Endothelial cell of umbilical vein (primary cell): ENCODE data around the gene DEFB123. TPM values are rescaled to one million over a fixed set of nuclear protein-coding genes. Genes with fewer than 3 reads are reported as not detected.

ENCODE experiments used
- BruUV-seq: library from RNA; stranded (reverse); fragments of 400-500 nt; replicated peaks from 2 replicates; lab custom pipeline; 2021; lab: Mats Ljungman, UMichigan
- CTCF ChIA-PET: fragments of 300-600, 350-600 bp; sonication (Branson Sonifier 250); formaldehyde crosslinking; loops from one replicate; lab custom pipeline; 2021; ENCODE audit warnings: antibody characterized with exemption, inconsistent platforms; lab: Charles Lee
- POLR2A ChIA-PET: fragments of 300-600, 350-600 bp; sonication (Branson Sonifier 250); formaldehyde crosslinking; loops from one replicate; lab custom pipeline; 2021; ENCODE audit warnings: antibody characterized with exemption, inconsistent platforms; lab: Charles Lee
- DNase-seq: peaks from one replicate; pipeline ENCODE4 v3.0.0-alpha.2; 2011; ENCODE audit warnings: low read depth, low spot score
- FAIRE-seq: peaks from 2 replicates; lab custom pipeline; 2011; peaks lifted over from hg19 to GRCh38; lab: Jason Lieb, UNC
- H2AFZ ChIP-seq: 2 replicates; pipeline ENCODE4 v1.6.0; 2012; ENCODE audit warnings: low read depth, low read length, control low read depth, inconsistent platforms
- H3K27ac ChIP-seq: 2 replicates; pipeline ENCODE4 v1.5.1; 2011; ENCODE audit warnings: low read depth, mild to moderate bottlenecking, control low read depth, low read length, moderate library complexity; ENCODE audit not compliant: insufficient read depth
- H3K27me3 ChIP-seq, 2 experiments: 2 replicates each; pipeline versions ENCODE4 v1.6.0 to v1.6.1; 2011; ENCODE audit warnings: low read length in 2 of 2, mixed read lengths in 1 of 2; ENCODE audit not compliant: control insufficient read depth in 2 of 2, insufficient read depth in 2 of 2
- H3K36me3 ChIP-seq, 2 experiments: 2 replicates in 1 of 2; 3 replicates in 1 of 2; pipeline ENCODE4 v1.5.1; 2011; ENCODE audit warnings: low read length in 2 of 2, mild to moderate bottlenecking in 1 of 2, moderate library complexity in 1 of 2; ENCODE audit not compliant: control insufficient read depth in 2 of 2, insufficient read depth in 2 of 2; ENCODE audit errors: extremely low read depth in 1 of 2
- H3K4me1 ChIP-seq: 3 replicates; pipeline ENCODE4 v1.5.1; 2011; ENCODE audit warnings: mild to moderate bottlenecking, low read length; ENCODE audit not compliant: control insufficient read depth, insufficient read depth; ENCODE audit errors: extremely low read depth
- H3K4me2 ChIP-seq: 2 replicates; pipeline ENCODE4 v1.6.1; 2011; ENCODE audit warnings: low read length, control low read depth, mixed read lengths; ENCODE audit not compliant: insufficient read depth
- H3K4me3 ChIP-seq, 3 experiments: fragments of 200-600 bp in 1 of 3; sonication (generic), shearing (Covaris generic) in 1 of 3; replicated peaks in 1 of 3; 2 replicates each; pipeline ENCODE4 v1.5.1; 2011 to 2016; ENCODE audit warnings: control low read depth in 3 of 3, low read length in 3 of 3, mild to moderate bottlenecking in 2 of 3, inconsistent platforms in 1 of 3, low read depth in 1 of 3, moderate library complexity in 1 of 3; ENCODE audit not compliant: insufficient read depth in 1 of 3
- H3K79me2 ChIP-seq: 2 replicates; pipeline ENCODE4 v1.6.0; 2012; ENCODE audit warnings: low read length, inconsistent platforms; ENCODE audit not compliant: control insufficient read depth, insufficient read depth
- H3K9ac ChIP-seq: replicated peaks from 2 replicates; pipeline ENCODE3; 2011; ENCODE audit warnings: low read length, control low read depth; ENCODE audit not compliant: insufficient read depth; ENCODE audit errors: extremely low read depth
- H3K9me1 ChIP-seq: replicated peaks from 3 replicates; pipeline ENCODE4 v1.6.0; 2011; ENCODE audit warnings: mild to moderate bottlenecking, low read length; ENCODE audit not compliant: control insufficient read depth, insufficient read depth; ENCODE audit errors: extremely low read depth
- H3K9me3 ChIP-seq: replicated peaks from 2 replicates; pipeline ENCODE4 v1.5.1; 2012; ENCODE audit warnings: low read length, inconsistent platforms; ENCODE audit not compliant: control insufficient read depth, insufficient read depth
- H4K20me1 ChIP-seq: replicated peaks from 2 replicates; pipeline ENCODE3; 2011; ENCODE audit warnings: mild to moderate bottlenecking, low read length; ENCODE audit not compliant: control insufficient read depth, insufficient read depth; ENCODE audit errors: extremely low read depth
- EZH2 ChIP-seq: IDR thresholded peaks from 2 replicates; pipeline ENCODE4 v1.6.1; 2012; ENCODE audit warnings: borderline replicate concordance, low read depth, mild to moderate bottlenecking, moderate library complexity, low read length, inconsistent platforms; ENCODE audit not compliant: severe bottlenecking
- FOS ChIP-seq: IDR thresholded peaks from 2 replicates; pipeline ENCODE4 v1.6.1; 2011; ENCODE audit warnings: mild to moderate bottlenecking, low read length, moderate library complexity, borderline replicate concordance; ENCODE audit not compliant: insufficient read depth
- GATA2 ChIP-seq: IDR thresholded peaks from 2 replicates; pipeline ENCODE4 v1.7.0; 2011; ENCODE audit warnings: low read depth, mild to moderate bottlenecking, moderate library complexity, mixed read lengths, low read length; ENCODE audit not compliant: insufficient read length, insufficient read depth
- JUN ChIP-seq: IDR thresholded peaks from 2 replicates; pipeline ENCODE4 v1.6.1; 2011; ENCODE audit warnings: borderline replicate concordance, low read depth; ENCODE audit not compliant: insufficient read length, insufficient read depth
- MYC ChIP-seq: IDR thresholded peaks from one replicate; pipeline ENCODE4 v1.6.1; 2011; ENCODE audit warnings: mild to moderate bottlenecking, low read depth, low read length
- POLR2A ChIP-seq: IDR thresholded peaks from 2 replicates; pipeline ENCODE4 v1.6.1; 2012; ENCODE audit warnings: low read depth, mild to moderate bottlenecking, control low read depth, low read length
- POLR2AphosphoS5 ChIP-seq: IDR thresholded peaks from 2 replicates; pipeline ENCODE4 v1.6.1; 2012; ENCODE audit warnings: low read depth, mild to moderate bottlenecking, control low read depth, low read length, moderate library complexity; ENCODE audit not compliant: insufficient read depth
- dilution Hi-C: fragments of 300-500 bp; cut with MboI; formaldehyde crosslinking; loops from one replicate; pipeline ENCODE4 v1.15.0; 2019; ENCODE audit warnings: low sequenced_read_pairs; ENCODE audit not compliant: extremely low pct_ligation_motif_present
- intact Hi-C: fragments of 100-400 bp; cut with micrococcal nuclease; formaldehyde crosslinking; loops from one replicate; pipeline ENCODE4 v1.10.0; 2022
- polyA plus RNA-seq, 4 experiments: library from polyadenylated mRNA; depleted of rRNA in 3 of 4; stranded (reverse) in 3 of 4; unstranded in 1 of 4; fragments of >200 nt; gene quantifications; 2 replicates each; pipeline versions ENCODE4 v1.2.1 to v1.2.3, GENCODE V29; 2011 to 2012; ENCODE audit warnings: missing spikeins in 1 of 4
- total RNA-seq: library from RNA; stranded (reverse); gene quantifications from 2 replicates; pipeline ENCODE4 v1.2.3, GENCODE V29; 2021
- TF ChIP-seq, protein P1 (sequence below): IDR thresholded peaks from 2 replicates; pipeline ENCODE4 v1.6.1; 2011; ENCODE audit not compliant: insufficient read depth, insufficient read length

Gene DEFB123
- total and polyA plus RNA-seq, 2 donors (not counting 3 experiments of a cell fraction or from before 2014, with no cell fraction given): not detected

DNA sequence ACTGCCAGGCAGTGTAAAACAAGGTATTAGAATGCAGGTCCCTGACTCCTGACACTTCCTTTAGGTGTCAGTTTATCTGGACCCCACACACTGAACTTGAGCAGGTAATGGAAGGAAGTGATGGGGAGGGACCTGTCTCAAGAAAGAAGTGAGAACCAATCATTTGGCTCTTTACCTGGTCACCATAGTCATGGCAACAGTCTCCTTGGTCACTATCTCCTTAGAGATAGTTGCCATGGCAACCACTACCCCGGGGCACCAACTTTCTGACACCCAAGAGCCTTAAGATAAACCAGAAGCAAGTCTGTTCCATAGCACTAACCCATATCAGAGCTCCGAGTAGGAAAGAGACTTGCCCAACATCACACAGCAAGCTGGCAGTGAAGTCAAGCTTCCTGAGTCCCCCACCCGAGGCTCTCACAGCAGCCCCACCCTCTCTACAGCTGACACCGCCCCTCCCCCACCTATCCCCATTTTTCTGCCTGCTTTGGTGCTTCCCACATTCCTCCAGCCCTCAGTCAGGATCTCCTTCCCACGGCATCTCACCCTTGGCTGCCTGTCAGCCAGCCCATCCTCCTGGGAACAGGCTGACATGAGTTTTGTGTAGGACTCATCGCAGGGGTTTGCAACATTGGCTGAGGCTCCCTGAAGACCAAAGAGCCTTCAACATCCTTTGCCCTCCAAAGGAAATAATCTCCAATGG, 57.6 kb downstream of the DEFB123 start:
- Histone ChIP-seq H3K4me2 (no peak overlapping the region), H3K4me1 (no peaks in the 10 kb centered on the region), H3K9ac (no peak overlapping the region), H3K27ac (no peak overlapping the region), H4K20me1 (no peaks in the 10 kb centered on the region), H3K9me1 (no peaks in the 10 kb centered on the region), H3K36me3 (no peaks in the 10 kb centered on the region), H3K79me2 (no peaks in the 10 kb centered on the region), H2AFZ (no peak overlapping the region), H3K27me3 (peaks cover 14 to 24% of the 10 kb centered on the region in 2 experiments), H3K9me3 (no peaks in the 10 kb centered on the region), H3K4me3 (no peak overlapping the region)
- no peak for FAIRE-seq
- BruUV-seq: no TSS peak
- POLR2A ChIA-PET: no interaction called here
- intact Hi-C loops: no loop called here
- TF ChIP-seq, protein P1, sequence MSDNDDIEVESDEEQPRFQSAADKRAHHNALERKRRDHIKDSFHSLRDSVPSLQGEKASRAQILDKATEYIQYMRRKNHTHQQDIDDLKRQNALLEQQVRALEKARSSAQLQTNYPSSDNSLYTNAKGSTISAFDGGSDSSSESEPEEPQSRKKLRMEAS: no peak
- no peak for TF ChIP-seq EZH2
- TF ChIP-seq JUN: no peak
- TF ChIP-seq POLR2AphosphoS5: no peak
- no peak for TF ChIP-seq FOS
- TF ChIP-seq POLR2A: no peak
- TF ChIP-seq GATA2: no peak
- TF ChIP-seq MYC: no peak
- DNase-seq: no peak
- dilution Hi-C loops: no loop called here
- CTCF ChIA-PET: interaction anchor here (1.4 kb wide), 1 partner anchor 37 kb away, joined by 3 read pairs; no protein-coding TSS in a partner anchor

Other genes with a start within 250 kb of the DEFB123 start
- not detected in 2 replicates for gene DEFB115, start 183.0 kb upstream of the DEFB123 start, total RNA-seq
- gene DEFB115, start 183.0 kb upstream of the DEFB123 start, polyA plus RNA-seq: not detected in 2 replicates
- gene DEFB116, start 132.0 kb upstream of the DEFB123 start, total RNA-seq: not detected in 2 replicates
- gene DEFB116, start 132.0 kb upstream of the DEFB123 start, polyA plus RNA-seq: not detected in 2 replicates
- gene DEFB118, start 72.0 kb upstream of the DEFB123 start, total RNA-seq: not detected in 2 replicates
- gene DEFB118, start 72.0 kb upstream of the DEFB123 start, polyA plus RNA-seq: not detected in 2 replicates
- not detected in 2 replicates for gene DEFB119, start 50.0 kb upstream of the DEFB123 start, total RNA-seq
- not detected in 2 replicates for gene DEFB119, start 50.0 kb upstream of the DEFB123 start, polyA plus RNA-seq
- gene DEFB121, start 34.4 kb upstream of the DEFB123 start, total RNA-seq: not detected in 2 replicates
- gene DEFB121, start 34.4 kb upstream of the DEFB123 start, polyA plus RNA-seq: not detected in 2 replicates
- gene DEFB124, start 34.5 kb downstream of the DEFB123 start, total RNA-seq: not detected in 2 replicates
- gene DEFB124, start 34.5 kb downstream of the DEFB123 start, polyA plus RNA-seq: not detected in 2 replicates
- gene REM1, start 34.7 kb downstream of the DEFB123 start, total RNA-seq: not detected in 2 replicates
- gene REM1, start 34.7 kb downstream of the DEFB123 start, polyA plus RNA-seq: 0.14 and 0.19 TPM in 2 replicates
- 188 and 211 TPM in 2 replicates for gene HM13, start 73.8 kb downstream of the DEFB123 start, total RNA-seq
- gene HM13, start 73.8 kb downstream of the DEFB123 start, polyA plus RNA-seq: 218 and 265 TPM in 2 replicates
- gene ID1, start 164.7 kb downstream of the DEFB123 start, total RNA-seq: 64.4 and 78.9 TPM in 2 replicates
- 152 and 182 TPM in 2 replicates for gene ID1, start 164.7 kb downstream of the DEFB123 start, polyA plus RNA-seq
- not detected in 2 replicates for gene COX4I2, start 197.3 kb downstream of the DEFB123 start, total RNA-seq
- gene COX4I2, start 197.3 kb downstream of the DEFB123 start, polyA plus RNA-seq: not detected in 2 replicates